HG02885 (cell line): ENCODE results near the gene OXGR1.
"Not testable (repeated sequence)": the region's sequence is repeated elsewhere in the genome, so short reads cannot be mapped to it uniquely, and the experiment has no call there.

Experiments used
- ATAC-seq: cut with Tn5 transposase; IDR thresholded peaks from one replicate; pipeline ENCODE4 v1.9.1; 2021; ENCODE audit warnings: mild to moderate bottlenecking; ENCODE audit not compliant: unreplicated experiment, poor library complexity

Gene OXGR1

DNA sequence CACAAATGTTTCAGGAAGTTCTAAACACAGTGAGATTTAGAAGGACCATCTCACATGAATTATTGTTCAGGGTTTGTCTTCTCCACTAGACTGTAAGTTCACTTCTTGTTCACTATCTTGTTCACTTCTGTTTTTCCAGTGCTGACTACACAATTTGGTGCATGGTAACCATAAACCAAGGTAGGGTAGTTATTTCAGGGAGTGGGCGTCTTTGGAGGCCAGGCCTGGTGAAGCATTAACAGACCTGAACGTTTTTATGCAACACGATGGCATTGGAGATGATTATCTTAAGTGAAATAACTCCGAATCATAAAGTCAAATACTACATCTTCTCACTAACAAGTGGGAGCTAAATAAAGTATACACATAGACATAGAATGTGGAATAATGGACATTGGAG lies 14.4 kb upstream of the OXGR1 start:
- no peak for ATAC-seq

DNA sequence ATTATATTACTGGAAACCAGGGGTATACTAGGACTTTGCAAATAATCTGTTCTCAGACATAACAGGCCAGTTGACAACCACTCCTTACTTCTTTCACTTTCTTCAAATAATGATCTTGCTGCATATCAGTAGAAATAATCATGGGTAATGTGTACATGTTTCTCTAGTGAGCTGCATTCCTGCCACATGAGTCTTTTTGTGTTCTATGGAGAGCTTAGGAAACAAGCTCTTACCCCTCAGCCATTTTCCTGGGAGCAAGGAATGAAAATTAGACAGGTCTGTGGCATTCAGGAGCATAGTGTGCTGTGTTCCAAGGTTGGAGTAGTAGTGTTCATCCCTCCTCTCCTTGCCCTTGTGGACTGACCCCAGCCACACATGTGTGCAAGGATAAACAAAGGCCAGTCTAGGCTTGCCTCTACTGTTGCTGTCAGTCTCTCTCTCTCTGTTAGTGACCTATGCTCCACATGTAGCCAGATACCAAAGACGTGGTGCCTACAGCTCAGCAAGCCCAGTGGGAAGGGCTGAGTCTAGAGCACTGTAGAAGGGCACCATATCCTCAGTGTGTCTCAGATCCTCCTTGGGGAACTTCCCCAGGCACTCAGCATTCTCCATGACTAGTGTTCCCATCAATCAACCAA lies 11.5 kb upstream of the OXGR1 start:
- ATAC-seq, result no peak

- no peak for ATAC-seq
These were observed 10.6 kb upstream of the OXGR1 start for GRCh38 chr13:97004886-97005285.

- no peak for ATAC-seq
These were observed 10.0 kb upstream of the OXGR1 start for GRCh38 chr13:97004096-97004876.

DNA sequence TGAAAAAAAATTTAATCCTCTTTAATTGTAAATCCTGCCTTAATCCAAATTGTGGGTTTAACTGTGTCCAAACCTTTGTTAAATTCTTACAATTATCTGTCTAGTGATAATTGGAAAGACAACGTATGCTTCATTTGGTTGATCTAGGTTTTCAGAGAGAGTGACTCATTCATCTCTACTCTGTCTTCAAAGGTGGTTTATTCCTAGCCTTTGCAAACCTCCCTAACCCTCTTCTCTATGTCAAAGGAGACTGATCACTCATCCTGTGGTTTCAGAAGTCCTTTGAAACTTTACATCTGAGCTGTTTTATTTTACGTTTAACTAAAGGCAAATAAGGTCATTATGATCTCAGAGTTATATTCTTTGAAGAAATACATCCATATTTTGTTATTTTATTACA lies 8.8 kb upstream of the OXGR1 start:
- no peak for ATAC-seq

GRCh38 chr13:97002581-97002980 lies 8.3 kb upstream of the OXGR1 start:
- ATAC-seq, result no peak

GRCh38 chr13:97001636-97002035 lies 7.4 kb upstream of the OXGR1 start:
- no peak for ATAC-seq

GRCh38 chr13:97000295-97000925 lies 6.1 kb upstream of the OXGR1 start:
- no peak for ATAC-seq

- ATAC-seq, result no peak
These were observed 4.8 kb upstream of the OXGR1 start for GRCh38 chr13:96999091-96999490.

- ATAC-seq, result no peak
These were observed 3.8 kb upstream of the OXGR1 start for GRCh38 chr13:96998051-96998450.

GRCh38 chr13:96996886-96997285 lies 2.6 kb upstream of the OXGR1 start:
- no peak for ATAC-seq

GRCh38 chr13:96996107-96996506 lies 1.8 kb upstream of the OXGR1 start:
- no peak for ATAC-seq

DNA sequence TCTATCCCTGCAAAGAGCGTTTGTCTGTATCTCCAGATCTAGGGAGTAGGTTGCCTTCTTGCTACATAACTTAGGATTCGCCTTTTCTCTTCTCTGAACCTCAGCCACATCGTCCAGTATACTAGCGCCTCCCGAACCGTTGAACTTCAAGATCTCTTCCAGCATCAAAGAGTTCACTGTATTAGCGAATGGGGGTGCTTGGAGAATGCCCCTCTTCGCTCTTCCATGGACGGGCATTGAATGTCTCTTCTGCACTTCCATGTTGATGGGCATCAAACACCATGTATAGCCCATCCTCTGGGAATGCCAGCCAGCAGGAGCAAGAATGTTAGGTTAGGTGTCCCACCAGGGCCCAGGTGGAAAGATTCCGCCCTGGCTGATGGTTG lies 575 bp upstream of the OXGR1 start:
- no peak for ATAC-seq

GRCh38 chr13:96993634-96994016 lies 651 bp downstream of the OXGR1 start:
- ATAC-seq, result no peak

GRCh38 chr13:96992633-96993032 lies 1.6 kb downstream of the OXGR1 start:
- ATAC-seq, result no peak

GRCh38 chr13:96991072-96991471 lies 3.2 kb downstream of the OXGR1 start:
- no peak for ATAC-seq

- no peak for ATAC-seq
These were observed 5.8 kb downstream of the OXGR1 start for GRCh38 chr13:96988441-96988840.

GRCh38 chr13:96984051-96984508 lies 10.2 kb downstream of the OXGR1 start:
- peak; percentile 100 for ATAC-seq

DNA sequence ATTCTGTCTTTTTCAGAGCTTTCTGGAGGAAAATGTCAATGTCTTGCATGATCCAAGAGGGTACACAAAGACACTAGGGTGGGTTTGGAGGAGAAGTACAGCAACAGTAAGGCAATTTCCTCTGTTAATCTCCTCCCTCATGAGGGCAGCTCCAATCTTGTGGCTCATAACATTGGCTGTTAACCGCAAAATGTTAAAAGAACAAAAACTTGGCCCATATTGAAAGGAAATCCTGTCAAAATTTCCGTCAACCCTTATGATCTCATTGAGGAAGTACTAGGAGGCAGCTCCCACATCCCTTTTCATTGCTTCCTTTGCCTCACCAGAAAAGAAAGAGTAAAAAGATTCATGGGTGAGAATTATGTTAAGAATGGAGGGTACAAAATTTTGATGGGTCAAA lies 11.6 kb downstream of the OXGR1 start:
- no peak for ATAC-seq

- not testable (repeated sequence) for ATAC-seq
These were observed 14.4 kb downstream of the OXGR1 start for GRCh38 chr13:96979861-96980260.

DNA sequence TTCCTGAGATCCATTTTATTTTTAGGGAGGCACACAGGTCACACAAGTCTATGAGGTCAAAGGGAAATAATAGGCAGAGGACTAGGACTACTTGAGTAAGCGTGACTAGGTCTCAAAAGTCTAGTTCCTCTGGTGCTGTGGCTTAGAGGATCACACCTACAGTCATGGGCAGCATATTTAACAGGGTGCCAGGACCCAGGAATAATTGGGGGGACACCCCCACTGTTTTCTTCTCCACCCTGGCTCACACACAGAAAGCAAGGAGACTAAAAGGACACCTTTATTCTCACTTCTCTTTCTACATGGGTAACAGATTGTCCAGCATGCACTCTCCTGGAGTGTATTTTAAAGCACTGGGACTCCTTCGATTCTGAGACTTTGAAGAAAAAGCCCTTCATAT lies 26.2 kb downstream of the OXGR1 start:
- no peak for ATAC-seq
